ENCODE data around the gene EN1.

DNA sequence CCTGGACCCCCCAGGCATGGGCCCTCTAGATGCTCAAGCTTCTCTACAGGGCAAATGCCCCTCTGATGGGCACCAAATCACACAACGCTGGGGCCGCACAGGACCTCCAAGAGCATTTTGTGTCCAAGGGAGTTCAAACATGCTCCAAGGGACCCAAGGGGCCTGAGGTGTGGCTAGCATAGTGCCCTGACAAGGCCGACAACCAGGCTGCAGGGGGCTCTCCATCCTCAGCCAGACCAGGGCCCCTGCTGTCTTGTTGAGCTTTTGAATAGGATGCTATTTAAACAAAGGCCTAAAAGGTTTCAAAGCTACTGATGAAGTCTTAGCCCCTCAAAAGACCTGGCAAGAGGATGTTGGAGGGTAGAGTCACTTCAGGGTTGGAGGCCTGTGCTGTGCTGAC lies 33.1 kb downstream of the EN1 start:
- TF ChIP-seq POLR2A (IDR thresholded peaks at IDR 0.05), result no peak
- TF ChIP-seq, protein P1, sequence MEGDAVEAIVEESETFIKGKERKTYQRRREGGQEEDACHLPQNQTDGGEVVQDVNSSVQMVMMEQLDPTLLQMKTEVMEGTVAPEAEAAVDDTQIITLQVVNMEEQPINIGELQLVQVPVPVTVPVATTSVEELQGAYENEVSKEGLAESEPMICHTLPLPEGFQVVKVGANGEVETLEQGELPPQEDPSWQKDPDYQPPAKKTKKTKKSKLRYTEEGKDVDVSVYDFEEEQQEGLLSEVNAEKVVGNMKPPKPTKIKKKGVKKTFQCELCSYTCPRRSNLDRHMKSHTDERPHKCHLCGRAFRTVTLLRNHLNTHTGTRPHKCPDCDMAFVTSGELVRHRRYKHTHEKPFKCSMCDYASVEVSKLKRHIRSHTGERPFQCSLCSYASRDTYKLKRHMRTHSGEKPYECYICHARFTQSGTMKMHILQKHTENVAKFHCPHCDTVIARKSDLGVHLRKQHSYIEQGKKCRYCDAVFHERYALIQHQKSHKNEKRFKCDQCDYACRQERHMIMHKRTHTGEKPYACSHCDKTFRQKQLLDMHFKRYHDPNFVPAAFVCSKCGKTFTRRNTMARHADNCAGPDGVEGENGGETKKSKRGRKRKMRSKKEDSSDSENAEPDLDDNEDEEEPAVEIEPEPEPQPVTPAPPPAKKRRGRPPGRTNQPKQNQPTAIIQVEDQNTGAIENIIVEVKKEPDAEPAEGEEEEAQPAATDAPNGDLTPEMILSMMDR (IDR thresholded peaks at IDR 0.05), result no peak

Data from testis (tissue), 2 donors.